ENCODE data around the gene SEC16A.

DNA sequence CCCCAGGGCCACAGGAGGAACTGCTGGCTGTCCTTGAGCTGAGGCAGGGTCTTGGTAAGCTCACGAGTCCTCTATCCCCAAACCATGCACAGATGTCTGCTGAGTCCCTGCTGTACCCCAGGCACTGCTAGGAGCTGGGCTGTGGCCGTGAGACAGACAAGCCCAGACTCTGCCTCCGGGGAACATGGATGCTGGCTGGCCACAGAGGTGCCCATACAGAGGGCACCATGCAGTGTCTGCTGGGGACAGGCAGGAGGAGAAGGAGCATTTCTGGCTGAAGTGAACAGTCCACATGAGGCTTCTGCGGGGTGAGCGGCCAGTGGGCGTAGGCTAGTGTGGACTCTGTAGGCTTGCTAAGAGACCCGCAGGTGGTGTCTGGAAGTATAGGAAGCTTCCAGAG, 4.8 kb upstream of the SEC16A start:
- TF ChIP-seq, protein P1, sequence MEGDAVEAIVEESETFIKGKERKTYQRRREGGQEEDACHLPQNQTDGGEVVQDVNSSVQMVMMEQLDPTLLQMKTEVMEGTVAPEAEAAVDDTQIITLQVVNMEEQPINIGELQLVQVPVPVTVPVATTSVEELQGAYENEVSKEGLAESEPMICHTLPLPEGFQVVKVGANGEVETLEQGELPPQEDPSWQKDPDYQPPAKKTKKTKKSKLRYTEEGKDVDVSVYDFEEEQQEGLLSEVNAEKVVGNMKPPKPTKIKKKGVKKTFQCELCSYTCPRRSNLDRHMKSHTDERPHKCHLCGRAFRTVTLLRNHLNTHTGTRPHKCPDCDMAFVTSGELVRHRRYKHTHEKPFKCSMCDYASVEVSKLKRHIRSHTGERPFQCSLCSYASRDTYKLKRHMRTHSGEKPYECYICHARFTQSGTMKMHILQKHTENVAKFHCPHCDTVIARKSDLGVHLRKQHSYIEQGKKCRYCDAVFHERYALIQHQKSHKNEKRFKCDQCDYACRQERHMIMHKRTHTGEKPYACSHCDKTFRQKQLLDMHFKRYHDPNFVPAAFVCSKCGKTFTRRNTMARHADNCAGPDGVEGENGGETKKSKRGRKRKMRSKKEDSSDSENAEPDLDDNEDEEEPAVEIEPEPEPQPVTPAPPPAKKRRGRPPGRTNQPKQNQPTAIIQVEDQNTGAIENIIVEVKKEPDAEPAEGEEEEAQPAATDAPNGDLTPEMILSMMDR (IDR thresholded peaks at IDR 0.05) = no peak
- TF ChIP-seq POLR2A (IDR thresholded peaks at IDR 0.05) = no peak
